ENCODE data around the gene ETNPPL.

DNA sequence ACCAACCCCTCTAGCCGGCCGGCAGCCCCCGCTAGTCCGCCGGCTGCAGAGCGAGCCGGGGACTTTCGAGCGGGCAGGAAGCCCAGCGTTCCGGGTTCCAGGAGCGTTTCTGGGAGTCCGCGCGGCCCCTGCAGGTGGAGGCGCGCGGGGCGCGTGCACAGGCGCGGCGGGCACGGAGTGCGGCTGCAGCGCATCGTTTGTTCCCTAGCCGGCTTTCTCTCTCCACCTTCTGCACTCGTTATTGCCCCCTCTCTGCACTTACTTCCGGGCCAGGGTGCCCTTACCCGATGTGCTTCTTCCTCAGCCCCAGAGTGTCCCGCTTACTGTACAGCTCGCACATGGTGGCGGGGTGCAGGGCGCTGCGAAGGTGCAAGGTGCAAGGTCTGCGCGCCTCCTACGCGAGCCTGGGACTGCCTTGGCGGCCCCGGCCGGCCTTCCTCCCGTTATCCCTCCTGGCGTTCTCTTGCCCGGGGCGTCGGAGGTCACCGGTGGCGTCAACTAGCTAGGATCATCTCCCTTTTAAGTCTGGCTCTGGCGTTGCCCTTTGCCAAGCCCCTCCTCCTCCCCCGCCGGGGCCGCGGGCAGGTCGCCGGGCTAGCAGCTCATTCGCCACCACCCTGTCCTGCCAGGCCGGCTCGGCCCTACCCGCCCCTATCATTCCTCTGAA lies at the start of gene ETNPPL:
- TF ChIP-seq POLR2AphosphoS5 (IDR thresholded peaks at IDR 0.05; ENCODE audit: low read depth, low read length) (no peak), POLR2A (IDR thresholded peaks at IDR 0.05; ENCODE audit: low read depth, low read length) (no peak), TAF1 (IDR thresholded peaks at IDR 0.05; ENCODE audit: low read depth, low read length) (no peak), SPI1 (IDR thresholded peaks at IDR 0.05; ENCODE audit: low read depth, low read length) (no peak)
